Activated CD8-positive, alpha-beta T cell treated with anti-CD3 and anti-CD28 coated beads for 36 hours (primary cell): Measurements from ENCODE around the gene SPEF2. TPM values are rescaled to one million over a fixed set of nuclear protein-coding genes. Genes with fewer than 3 reads are reported as not detected.

Experiments
- ATAC-seq: fragments of 200-7000 bp; cut with Tn5 transposase; one replicate; pipeline ENCODE4 v1.10.0; 2021; ENCODE audit warnings: mild to moderate bottlenecking, moderate library complexity
- CTCF ChIA-PET: fragments of 350-600 bp; sonication (Branson Sonifier 250); formaldehyde crosslinking; loops from one replicate; lab custom pipeline; 2021; ENCODE audit warnings: antibody characterized with exemption; lab: Charles Lee
- POLR2A ChIA-PET: fragments of 350-600 bp; sonication (Branson Sonifier 250); formaldehyde crosslinking; loops from one replicate; lab custom pipeline; 2021; ENCODE audit warnings: antibody characterized with exemption; lab: Charles Lee
- DNase-seq: peaks from one replicate; pipeline ENCODE4 v3.0.0-alpha.2; 2020
- H3K27ac Mint-ChIP-seq: one replicate; pipeline ENCODE4 v1.8.0; 2021; ENCODE audit warnings: mild to moderate bottlenecking, mixed read lengths
- H3K27me3 Mint-ChIP-seq: one replicate; pipeline ENCODE4 v1.8.0; 2021; ENCODE audit warnings: mixed read lengths
- H3K36me3 Mint-ChIP-seq: one replicate; pipeline ENCODE4 v1.8.0; 2021; ENCODE audit warnings: low read depth, mixed read lengths
- H3K4me1 Mint-ChIP-seq: one replicate; pipeline ENCODE4 v1.8.0; 2021; ENCODE audit warnings: low read depth, mixed read lengths
- H3K4me3 Mint-ChIP-seq: one replicate; pipeline ENCODE4 v1.8.0; 2021; ENCODE audit warnings: mild to moderate bottlenecking, moderate library complexity, mixed read lengths
- H3K9me3 Mint-ChIP-seq: one replicate; pipeline ENCODE4 v1.8.0; 2021; ENCODE audit warnings: mixed read lengths
- CTCF ChIP-seq: fragments of 200-600 bp; IDR thresholded peaks from one replicate; pipeline ENCODE4 v1.8.0; 2022; ENCODE audit warnings: antibody characterized with exemption, mild to moderate bottlenecking
- intact Hi-C: fragments of 100-400 bp; cut with micrococcal nuclease; formaldehyde crosslinking; loops from one replicate; pipeline ENCODE4 v1.10.0; 2022
- total RNA-seq, 2 experiments: library from RNA; stranded (reverse); gene quantifications; one replicate each; pipeline ENCODE4 v1.2.3, GENCODE V29; 2021

The SPEF2 gene
- total RNA-seq, 2 experiments from 2014 or later = 8.4 to 9.9 TPM

- DNase-seq (no peak), ATAC-seq (no peak)
- Mint-ChIP-seq H3K36me3 (peaks cover 2% of the 10 kb centered on the region), H3K27me3 (no peaks in the 10 kb centered on the region), H3K4me1 (peaks cover 14% of the 10 kb centered on the region), H3K27ac (no peak overlapping the region), H3K9me3 (peaks cover 2% of the 10 kb centered on the region), H3K4me3 (no peak overlapping the region)
- POLR2A ChIA-PET = no interaction called here
- intact Hi-C loops = no loop called here
- no peak for TF ChIP-seq CTCF
- CTCF ChIA-PET = interaction anchor here (1.3 kb wide), 1 partner anchor 103 kb away, joined by 4 read pairs; no protein-coding TSS in a partner anchor
Measured at GRCh38 chr5:35753500-35753899, 135.8 kb downstream of the SPEF2 start.

GRCh38 chr5:35754481-35754880 is 136.8 kb downstream of the SPEF2 start:
- Mint-ChIP-seq H3K27me3 (no peaks in the 10 kb centered on the region), H3K27ac (no peak overlapping the region), H3K4me3 (no peak overlapping the region), H3K9me3 (no peaks in the 10 kb centered on the region), H3K4me1 (peaks cover 6% of the 10 kb centered on the region), H3K36me3 (no peaks in the 10 kb centered on the region)
- ATAC-seq (no peak), DNase-seq (no peak)
- ChIA-PET CTCF (no interaction called here), POLR2A (interaction anchor here (1.1 kb wide), 1 partner anchor 15 kb away, joined by 3 read pairs; no protein-coding TSS in a partner anchor)
- intact Hi-C loops = no loop called here
- no peak for TF ChIP-seq CTCF

GRCh38 chr5:35755966-35756365 is 138.3 kb downstream of the SPEF2 start:
- H3K9me3 Mint-ChIP-seq = no peaks in the 10 kb centered on the region
- TF ChIP-seq CTCF = no peak
- H3K4me3 Mint-ChIP-seq = no peak overlapping the region
- ATAC-seq = no peak
- intact Hi-C loops = no loop called here
- DNase-seq = no peak
- no peaks in the 10 kb centered on the region for H3K27me3 Mint-ChIP-seq
- H3K27ac Mint-ChIP-seq = no peak overlapping the region
- ChIA-PET POLR2A (interaction anchor here (0.5 kb wide), 1 partner anchor 10 kb away, joined by 3 read pairs; no protein-coding TSS in a partner anchor), CTCF (no interaction called here)
- peaks cover 11% of the 10 kb centered on the region for H3K4me1 Mint-ChIP-seq
- H3K36me3 Mint-ChIP-seq = no peaks in the 10 kb centered on the region

GRCh38 chr5:35758151-35758724 is 140.6 kb downstream of the SPEF2 start:
- Mint-ChIP-seq H3K27me3 (no peaks in the 10 kb centered on the region), H3K4me1 (peaks cover 26% of the 10 kb centered on the region), H3K27ac (peak overlapping the region; percentile 20), H3K4me3 (no peak overlapping the region), H3K9me3 (no peaks in the 10 kb centered on the region), H3K36me3 (no peaks in the 10 kb centered on the region)
- intact Hi-C loops = no loop called here
- ATAC-seq (peak; percentile 39), DNase-seq (no peak)
- ChIA-PET POLR2A (no interaction called here), CTCF (interaction anchor here (1.3 kb wide), 1 partner anchor 93 kb away, joined by 3 read pairs; no protein-coding TSS in a partner anchor)
- no peak for TF ChIP-seq CTCF

DNA sequence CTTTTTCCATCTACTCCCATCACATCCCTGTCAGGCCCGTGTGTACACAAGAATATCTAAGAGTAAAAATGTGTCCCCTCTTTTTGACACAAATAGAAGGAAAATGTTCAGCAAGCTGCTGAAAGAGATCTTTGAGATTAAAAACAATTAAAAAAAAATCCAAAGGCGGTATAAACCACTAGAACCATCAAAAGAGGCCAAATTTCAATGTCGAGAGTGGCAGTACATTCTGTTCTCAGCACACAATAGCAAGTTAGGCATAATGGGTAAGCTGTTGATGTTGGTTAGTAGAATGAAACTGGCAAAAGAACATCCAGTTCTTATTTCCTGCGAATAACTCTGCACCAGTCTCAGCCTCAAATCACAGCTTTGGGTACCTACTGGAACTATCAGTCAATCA is 143.9 kb downstream of the SPEF2 start:
- Mint-ChIP-seq H3K9me3 (no peaks in the 10 kb centered on the region), H3K27me3 (no peaks in the 10 kb centered on the region), H3K27ac (peak overlapping the region; percentile 19), H3K36me3 (peaks cover 1% of the 10 kb centered on the region), H3K4me3 (no peak overlapping the region), H3K4me1 (peaks cover 30% of the 10 kb centered on the region)
- TF ChIP-seq CTCF = no peak
- ChIA-PET CTCF (interaction anchor here (1.0 to 2.3 kb wide), 2 partner anchors 15 to 163 kb away, joined by 3 to 9 read pairs; no protein-coding TSS in a partner anchor), POLR2A (no interaction called here)
- intact Hi-C loops = no loop called here
- DNase-seq = no peak
- ATAC-seq = no peak
